Measurements from ENCODE around the gene TEP1.

Gene TEP1

DNA sequence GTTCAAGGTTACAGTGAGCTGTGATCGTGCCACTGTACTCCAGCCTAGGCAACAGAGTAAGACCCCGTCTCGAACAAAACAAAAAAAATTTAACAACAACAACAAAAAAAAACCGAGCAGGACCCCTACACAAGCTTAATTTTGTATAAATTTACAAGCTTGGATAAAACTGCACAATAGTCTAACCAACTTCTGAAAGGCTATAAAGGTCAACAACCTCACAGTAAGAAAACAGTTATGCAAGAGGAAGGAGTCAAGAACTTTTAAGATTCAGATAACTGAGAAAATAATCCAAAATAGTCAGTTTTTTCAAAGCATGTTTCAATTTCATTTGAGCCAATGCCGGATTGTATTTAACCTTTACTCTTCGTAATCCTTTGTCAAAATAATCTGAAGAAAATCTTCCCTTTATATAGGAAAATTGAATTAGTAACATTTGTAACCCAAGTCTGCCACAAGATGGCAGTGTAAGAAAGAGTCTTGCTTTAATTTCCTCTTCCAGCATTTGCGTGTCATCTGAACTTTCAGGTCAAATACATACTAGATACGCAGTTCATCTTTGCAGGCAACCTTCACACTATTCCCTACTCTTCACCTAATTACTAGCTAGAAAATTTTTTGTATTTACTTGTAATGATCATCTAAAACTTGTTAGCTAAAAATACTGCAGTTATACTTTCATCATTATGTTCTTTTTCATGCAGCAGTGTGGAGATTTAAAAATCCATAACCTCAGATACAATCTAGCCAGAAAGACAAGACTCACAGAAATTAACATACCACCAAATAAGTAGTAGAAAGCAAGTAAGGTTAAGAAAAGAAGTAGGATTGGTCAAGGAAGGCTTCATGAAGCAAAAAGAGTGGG is 86.1 kb downstream of the TEP1 start:
- H3K36me3 ChIP-seq (replicated peaks) = peaks cover 24% of the 10 kb centered on the region
- H3K4me3 ChIP-seq (ENCODE audit: low read depth, low read length) = no peak overlapping the region
- DNase-seq = peak; percentile 42
- in situ Hi-C loops (cut with HindIII; ENCODE audit: low pct_ligation_motif_present, low sequenced_read_pairs) = no loop called here
- no peaks in the 10 kb centered on the region for H3K27me3 ChIP-seq (replicated peaks)
- TF ChIP-seq, protein P1, sequence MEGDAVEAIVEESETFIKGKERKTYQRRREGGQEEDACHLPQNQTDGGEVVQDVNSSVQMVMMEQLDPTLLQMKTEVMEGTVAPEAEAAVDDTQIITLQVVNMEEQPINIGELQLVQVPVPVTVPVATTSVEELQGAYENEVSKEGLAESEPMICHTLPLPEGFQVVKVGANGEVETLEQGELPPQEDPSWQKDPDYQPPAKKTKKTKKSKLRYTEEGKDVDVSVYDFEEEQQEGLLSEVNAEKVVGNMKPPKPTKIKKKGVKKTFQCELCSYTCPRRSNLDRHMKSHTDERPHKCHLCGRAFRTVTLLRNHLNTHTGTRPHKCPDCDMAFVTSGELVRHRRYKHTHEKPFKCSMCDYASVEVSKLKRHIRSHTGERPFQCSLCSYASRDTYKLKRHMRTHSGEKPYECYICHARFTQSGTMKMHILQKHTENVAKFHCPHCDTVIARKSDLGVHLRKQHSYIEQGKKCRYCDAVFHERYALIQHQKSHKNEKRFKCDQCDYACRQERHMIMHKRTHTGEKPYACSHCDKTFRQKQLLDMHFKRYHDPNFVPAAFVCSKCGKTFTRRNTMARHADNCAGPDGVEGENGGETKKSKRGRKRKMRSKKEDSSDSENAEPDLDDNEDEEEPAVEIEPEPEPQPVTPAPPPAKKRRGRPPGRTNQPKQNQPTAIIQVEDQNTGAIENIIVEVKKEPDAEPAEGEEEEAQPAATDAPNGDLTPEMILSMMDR (IDR thresholded peaks at IDR 0.05; ENCODE audit: low read depth, low read length, missing control alignments) = peak; percentile 53
- no peak overlapping the region for H3K27ac ChIP-seq

DNA sequence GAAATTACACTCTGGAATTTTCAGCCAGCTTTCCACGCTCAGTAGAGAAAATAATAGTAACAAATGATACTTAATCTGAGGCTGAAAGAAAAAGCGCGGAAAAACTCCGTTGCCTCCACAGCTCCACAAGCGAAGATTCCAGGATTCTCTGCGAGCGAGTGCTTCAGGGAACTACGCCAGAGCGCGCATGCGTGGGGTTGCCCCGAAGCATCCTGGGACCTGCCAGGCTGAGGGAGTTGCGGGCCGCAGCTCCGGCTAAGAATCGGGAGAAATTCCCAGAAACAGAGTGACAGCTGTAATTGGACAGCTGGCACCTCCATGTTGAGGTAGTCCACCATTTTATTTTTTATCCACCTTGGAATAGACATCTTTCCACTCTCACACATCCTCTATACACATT is 95.6 kb downstream of the TEP1 start:
- in situ Hi-C loops (cut with HindIII; ENCODE audit: low pct_ligation_motif_present, low sequenced_read_pairs) = no loop called here
- Histone ChIP-seq H3K27ac (no peak overlapping the region), H3K36me3 (replicated peaks) (peaks cover 48% of the 10 kb centered on the region), H3K4me3 (ENCODE audit: low read depth, low read length) (no peak overlapping the region), H3K27me3 (replicated peaks) (no peaks in the 10 kb centered on the region)
- DNase-seq = no peak
- TF ChIP-seq, protein P1 (IDR thresholded peaks at IDR 0.05; ENCODE audit: low read depth, low read length, missing control alignments) = no peak

Data from brain microvascular endothelial cell (primary cell).